Stimulated activated CD4-positive, alpha-beta T cell treated with anti-CD3 and anti-CD28 coated beads, TNF-alpha, amount 100 ng/mL, for 48 hours (primary cell): ENCODE data around the gene MED7.
A peak's percentile ranks its signal among the peaks of the same experiment; 100 is the strongest.

Experiments
- DNase-seq, 3 donors: peaks; one replicate each; pipeline ENCODE4 v3.0.0-alpha.2; 2020; ENCODE audit warnings: low read depth in 3 of 3

Gene MED7

DNA sequence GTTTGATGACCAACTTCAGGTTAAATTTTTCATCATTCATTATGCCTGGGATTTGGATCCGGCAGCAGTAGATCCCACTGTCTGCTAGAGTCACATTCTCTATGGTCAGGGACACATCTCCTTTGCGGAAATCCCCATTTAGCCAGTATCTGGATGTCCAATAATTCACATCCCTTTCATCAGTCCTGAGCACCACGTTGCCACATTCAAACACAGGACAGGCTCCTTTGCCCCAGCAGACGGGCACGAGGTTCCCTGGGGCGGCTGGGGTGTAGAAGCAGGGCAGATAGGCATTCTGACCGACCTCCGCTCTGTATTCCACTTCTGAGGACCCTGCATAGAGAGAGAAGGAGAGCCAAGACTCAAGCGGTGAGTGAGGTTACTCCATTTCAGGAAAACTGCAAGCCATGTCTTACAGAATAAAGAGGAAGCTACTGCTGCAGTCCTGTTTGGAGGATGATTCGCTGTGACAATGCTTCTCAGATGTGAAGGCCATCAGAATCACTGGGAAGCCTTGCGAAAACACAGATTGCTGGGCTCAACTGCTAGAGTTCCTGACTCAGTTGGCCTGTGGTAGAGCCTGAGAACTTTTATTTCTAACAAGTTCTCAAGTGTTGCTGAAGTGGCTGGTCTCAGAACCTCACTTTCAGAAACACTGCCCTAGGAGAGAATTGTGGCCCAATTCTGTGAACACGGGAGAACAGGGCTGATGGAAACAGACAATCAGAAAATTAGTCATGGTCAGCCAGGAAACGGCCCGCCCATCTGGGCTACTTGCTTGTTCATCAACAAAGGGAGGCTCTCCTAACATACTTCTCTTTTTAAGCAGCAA is 35.8 kb downstream of the MED7 start:
- no peak for DNase-seq

DNA sequence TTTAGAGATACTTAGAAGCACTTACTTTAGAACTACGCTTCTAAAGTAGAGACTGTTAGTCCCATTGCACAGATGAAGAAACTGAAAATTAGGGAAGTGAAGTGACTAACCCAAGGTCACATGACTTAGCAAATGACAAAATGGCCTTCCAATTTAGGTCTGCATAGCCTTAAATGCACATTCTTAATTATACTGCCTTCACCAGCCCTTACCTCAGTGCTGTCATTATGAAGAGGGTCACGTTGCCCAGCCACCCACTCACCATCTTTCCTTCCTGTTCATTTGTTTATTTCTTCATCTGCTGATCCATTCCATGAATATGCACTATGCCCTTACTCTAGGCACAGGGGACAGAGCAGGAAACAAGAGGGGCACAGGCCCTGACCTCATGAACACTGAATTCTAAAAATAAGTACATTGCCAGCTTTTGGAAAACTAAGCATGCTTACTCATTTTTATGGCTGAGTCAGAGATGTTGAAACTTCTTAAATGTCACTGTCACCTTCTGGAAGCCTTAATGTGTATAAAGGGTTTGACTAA is 42.5 kb downstream of the MED7 start:
- peak in 1 of 3 donors; percentile 20 for DNase-seq

DNA sequence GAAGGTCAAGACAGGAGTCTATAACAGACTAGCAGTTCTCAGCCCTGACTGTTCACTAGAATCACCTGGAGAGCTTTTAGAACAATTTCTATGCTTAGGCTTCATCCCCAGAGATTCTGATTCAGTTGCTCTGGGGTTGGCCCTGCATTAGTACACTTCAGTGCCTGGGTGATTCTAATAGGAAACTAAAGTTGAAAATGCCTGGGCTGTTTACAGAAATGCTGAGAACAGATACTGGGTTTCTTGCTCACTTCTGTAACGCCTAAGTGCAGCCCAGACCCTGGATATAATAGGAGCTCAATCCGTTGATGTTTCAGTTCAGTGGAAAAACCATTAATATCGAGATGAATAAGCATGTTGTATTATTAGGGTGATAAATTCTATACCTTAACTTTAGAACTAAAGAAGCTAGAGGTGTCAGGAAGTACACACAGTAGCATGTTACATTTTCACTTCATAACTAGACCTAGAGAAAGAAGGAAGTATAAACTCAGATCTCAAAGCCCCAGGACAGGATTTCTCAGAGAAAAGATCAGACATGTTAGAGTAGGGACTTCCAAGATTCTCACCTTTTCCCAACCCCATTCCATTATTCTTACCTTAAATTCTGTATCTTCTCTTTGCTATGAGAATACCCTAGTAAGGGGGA is 54.2 kb downstream of the MED7 start:
- DNase-seq, result no peak
